Chondrocyte (in vitro differentiated cells): Measurements from ENCODE around the gene CNRIP1. TPM values are rescaled to one million over a fixed set of nuclear protein-coding genes. Genes with fewer than 3 reads are reported as not detected.
A peak's percentile ranks its signal among the peaks of the same experiment; 100 is the strongest.

ENCODE experiments used
- DNase-seq: peaks from one replicate; pipeline ENCODE4 v3.0.0; 2021; ENCODE audit warnings: mixed read lengths, low spot score
- H3K27ac Mint-ChIP-seq: one replicate; pipeline ENCODE4 v1.8.0; 2021; ENCODE audit warnings: mild to moderate bottlenecking, moderate library complexity, mixed read lengths; ENCODE audit not compliant: unreplicated experiment
- H3K27me3 Mint-ChIP-seq: 2 replicates; pipeline ENCODE4 v1.8.0; 2021; ENCODE audit warnings: low read depth, mixed read lengths
- H3K36me3 Mint-ChIP-seq: 2 replicates; pipeline ENCODE4 v1.8.0; 2021; ENCODE audit warnings: low read depth, mixed read lengths
- H3K4me1 Mint-ChIP-seq: 2 replicates; pipeline ENCODE4 v1.8.0; 2021; ENCODE audit warnings: low read depth, mild to moderate bottlenecking, mixed read lengths
- H3K4me3 Mint-ChIP-seq: one replicate; pipeline ENCODE4 v1.8.0; 2021; ENCODE audit warnings: mild to moderate bottlenecking, moderate library complexity, mixed read lengths; ENCODE audit not compliant: unreplicated experiment
- H3K9me3 Mint-ChIP-seq: 2 replicates; pipeline ENCODE4 v1.8.0; 2021; ENCODE audit warnings: low read depth, mixed read lengths
- CTCF ChIP-seq: fragments of 200-600 bp; sonication (generic); IDR thresholded peaks from 2 replicates; pipeline ENCODE4 v1.5.0; 2021; ENCODE audit warnings: antibody characterized with exemption, mild to moderate bottlenecking, moderate library complexity
- total RNA-seq: library from RNA; stranded (reverse); gene quantifications from 3 replicates; pipeline ENCODE4 v1.2.1, GENCODE V29; 2021

Gene CNRIP1
- total RNA-seq, 1 donor from 2014 or later, result 24.7 TPM

- DNase-seq, result no peak
- Mint-ChIP-seq H3K4me1 (peaks cover 2% of the 10 kb centered on the region), H3K36me3 (no peaks in the 10 kb centered on the region), H3K27me3 (no peaks in the 10 kb centered on the region), H3K9me3 (no peaks in the 10 kb centered on the region), H3K27ac (no peak overlapping the region), H3K4me3 (no peak overlapping the region)
- TF ChIP-seq CTCF, result no peak
These were observed 34.9 kb downstream of the CNRIP1 start for GRCh38 chr2:68284896-68285295.

DNA sequence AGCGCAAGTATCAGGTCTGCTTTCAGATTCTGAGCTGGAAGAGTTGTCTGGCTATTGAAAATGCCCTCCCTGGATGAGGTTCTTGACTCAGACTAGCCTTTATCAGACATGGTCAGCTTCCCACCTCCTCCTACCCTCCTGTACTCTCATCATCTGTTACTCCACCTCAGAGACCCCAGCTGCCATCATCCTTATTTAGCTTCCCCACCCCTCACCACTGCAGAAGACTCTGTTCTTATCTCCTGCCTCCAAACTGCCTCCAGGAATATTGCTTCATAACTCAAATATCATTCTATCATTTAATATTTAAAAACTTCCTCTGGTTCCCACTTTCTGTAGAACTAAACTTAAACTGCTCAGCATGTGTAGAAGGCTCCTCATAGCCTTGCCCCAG is 36.3 kb downstream of the CNRIP1 start:
- no peaks in the 10 kb centered on the region for H3K27me3 Mint-ChIP-seq
- no peak overlapping the region for H3K27ac Mint-ChIP-seq
- no peak overlapping the region for H3K4me3 Mint-ChIP-seq
- DNase-seq, result no peak
- TF ChIP-seq CTCF, result no peak
- peaks cover 2% of the 10 kb centered on the region for H3K4me1 Mint-ChIP-seq
- no peaks in the 10 kb centered on the region for H3K9me3 Mint-ChIP-seq
- H3K36me3 Mint-ChIP-seq, result no peaks in the 10 kb centered on the region

DNA sequence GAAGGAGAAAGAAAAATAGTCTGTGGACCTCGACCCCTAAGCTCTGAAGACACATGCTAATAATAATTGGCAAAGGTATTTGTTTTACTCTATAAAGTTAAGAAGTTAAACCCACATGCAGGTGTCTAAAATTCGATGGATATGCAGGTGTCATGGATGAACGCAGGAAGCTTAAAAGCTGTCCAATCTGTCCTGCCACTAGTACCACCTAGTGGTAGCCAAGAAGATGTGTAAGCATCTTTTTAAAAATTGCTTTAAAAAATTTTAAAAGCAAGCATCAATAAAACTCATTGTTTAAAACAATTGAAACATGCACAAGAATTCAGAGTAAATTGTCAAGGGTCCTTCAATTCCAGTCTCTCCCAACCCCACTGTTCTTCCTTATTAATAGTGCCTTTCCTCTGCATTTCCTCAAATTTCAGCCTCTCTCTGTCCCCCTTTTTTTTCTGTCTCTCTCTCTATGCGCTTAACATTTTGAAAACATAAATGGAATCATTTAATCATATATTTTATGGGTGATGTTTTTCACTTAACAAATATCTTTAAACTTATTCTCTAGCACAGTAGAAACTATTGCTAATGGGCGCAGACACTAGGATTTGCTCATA is 36.8 kb downstream of the CNRIP1 start:
- Mint-ChIP-seq H3K4me3 (no peak overlapping the region), H3K4me1 (peaks cover 2% of the 10 kb centered on the region), H3K36me3 (no peaks in the 10 kb centered on the region), H3K9me3 (no peaks in the 10 kb centered on the region), H3K27me3 (no peaks in the 10 kb centered on the region), H3K27ac (no peak overlapping the region)
- peak; percentile 90 for TF ChIP-seq CTCF
- DNase-seq, result no peak

- Mint-ChIP-seq H3K4me1 (peaks cover 2% of the 10 kb centered on the region), H3K4me3 (no peak overlapping the region), H3K9me3 (no peaks in the 10 kb centered on the region), H3K36me3 (no peaks in the 10 kb centered on the region), H3K27ac (no peak overlapping the region), H3K27me3 (no peaks in the 10 kb centered on the region)
- no peak for TF ChIP-seq CTCF
- no peak for DNase-seq
These were observed 39.0 kb downstream of the CNRIP1 start for GRCh38 chr2:68280796-68281195.

DNA sequence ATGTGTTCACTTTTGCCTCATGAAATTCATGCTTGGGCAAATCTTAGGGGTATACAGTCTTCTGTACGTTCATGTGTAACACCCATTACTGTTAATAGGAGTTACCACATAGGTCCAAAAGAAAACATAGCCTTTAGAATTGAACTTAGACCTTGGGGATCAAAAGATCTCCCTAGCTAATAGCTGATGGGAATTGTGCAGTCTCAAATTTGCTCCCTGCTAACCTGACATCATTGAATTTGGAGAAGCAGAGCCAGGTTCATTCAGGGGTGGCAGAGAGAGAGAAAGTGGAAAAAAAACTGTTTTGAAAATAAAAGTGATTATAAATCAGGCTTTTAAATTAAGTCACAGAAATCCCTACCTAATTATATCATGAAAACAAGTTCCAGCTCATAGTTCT is 39.4 kb downstream of the CNRIP1 start:
- Mint-ChIP-seq H3K27ac (no peak overlapping the region), H3K9me3 (no peaks in the 10 kb centered on the region), H3K36me3 (no peaks in the 10 kb centered on the region), H3K4me1 (peaks cover 2% of the 10 kb centered on the region), H3K27me3 (no peaks in the 10 kb centered on the region), H3K4me3 (no peak overlapping the region)
- no peak for TF ChIP-seq CTCF
- no peak for DNase-seq
